HepG2 (cell line): ENCODE results near the gene PREX1. TPM values are rescaled to one million over a fixed set of nuclear protein-coding genes. Genes with fewer than 3 reads are reported as not detected.

ENCODE experiments used
- ATAC-seq: fragments of 200-7000 bp; cut with Tn5 transposase; 3 replicates; pipeline ENCODE4 v1.9.1; 2020; ENCODE audit warnings: mild to moderate bottlenecking, moderate library complexity
- BruUV-seq: library from RNA; stranded (reverse); fragments of 400-500 nt; replicated peaks from 2 replicates; lab custom pipeline; 2021; lab: Mats Ljungman, UMichigan
- CTCF ChIA-PET: fragments of 300-600 bp; formaldehyde crosslinking; extraction: SDS; loops from one replicate; lab custom pipeline; 2021; ENCODE audit warnings: low total read pairs, inconsistent platforms, low intra/inter-chr PET ratio; lab: Yijun Ruan, JAX
- POLR2A ChIA-PET: fragments of 350-600 bp; sonication (Branson Sonifier 250); formaldehyde crosslinking; loops from one replicate; lab custom pipeline; 2020; ENCODE audit warnings: antibody characterized with exemption, inconsistent platforms; lab: Yijun Ruan, JAX
- DNase-seq: peaks from one replicate; pipeline ENCODE4 v3.0.0-alpha.2; 2015; ENCODE audit warnings: low spot score
- FAIRE-seq: peaks from 3 replicates; lab custom pipeline; 2011; peaks lifted over from hg19 to GRCh38; lab: Jason Lieb, UNC
- H2AFZ ChIP-seq: one replicate; pipeline ENCODE4 v1.6.1; 2011; ENCODE audit warnings: low read length, inconsistent platforms
- H3K27ac ChIP-seq: fragments of 300-600 bp; 3 replicates; pipeline ENCODE4 v1.8.0; 2011; ENCODE audit warnings: mixed run types, mild to moderate bottlenecking, mixed read lengths, low read length, inconsistent platforms; ENCODE audit not compliant: insufficient read depth; ENCODE audit errors: extremely low read length
- H3K27me3 ChIP-seq, 2 experiments: fragments of 200-600 bp in 1 of 2; 2 replicates in 1 of 2; 3 replicates in 1 of 2; pipeline versions ENCODE4 v1.6.0 to v1.8.0; 2011; ENCODE audit warnings: low read length in 2 of 2, mild to moderate bottlenecking in 2 of 2, moderate library complexity in 2 of 2, inconsistent platforms in 1 of 2; ENCODE audit not compliant: insufficient read depth in 2 of 2, control insufficient read depth in 1 of 2
- H3K36me3 ChIP-seq, 2 experiments: fragments of 200-600 bp in 1 of 2; replicated peaks in 1 of 2; 2 replicates in 1 of 2; 3 replicates in 1 of 2; pipeline versions ENCODE4 v1.5.1 to v1.8.0; 2011; ENCODE audit warnings: low read length in 2 of 2, inconsistent platforms in 1 of 2; ENCODE audit not compliant: insufficient read depth in 2 of 2, control insufficient read depth in 1 of 2
- H3K4me1 ChIP-seq: 2 replicates; pipeline ENCODE4 v1.5.1; 2012; ENCODE audit warnings: low read length, inconsistent platforms; ENCODE audit not compliant: insufficient read depth
- H3K4me2 ChIP-seq: 2 replicates; pipeline ENCODE4 v1.6.0; 2011; ENCODE audit warnings: low read depth, low read length, inconsistent platforms
- H3K4me3 ChIP-seq, 3 experiments: fragments of 200-600 bp in 1 of 3; sonication (generic), shearing (Covaris generic) in 1 of 3; replicated peaks in 1 of 3; 2 replicates each; pipeline ENCODE4 v1.5.1; 2011 to 2016; ENCODE audit warnings: low read length in 3 of 3, inconsistent platforms in 2 of 3, low read depth in 2 of 3, mild to moderate bottlenecking in 2 of 3, control low read depth in 1 of 3, mixed read lengths in 1 of 3; ENCODE audit not compliant: insufficient read depth in 1 of 3
- H3K79me2 ChIP-seq: one replicate; pipeline ENCODE4 v1.6.1; 2011; ENCODE audit warnings: low read length, inconsistent platforms; ENCODE audit not compliant: insufficient read depth
- H3K9ac ChIP-seq: 2 replicates; pipeline ENCODE4 v1.6.0; 2011; ENCODE audit warnings: mild to moderate bottlenecking, low read depth, low read length, inconsistent platforms; ENCODE audit not compliant: insufficient read depth
- H3K9me3 ChIP-seq: 2 replicates; pipeline ENCODE4 v1.5.1; 2012; ENCODE audit warnings: mild to moderate bottlenecking, low read length
- H4K20me1 ChIP-seq: 2 replicates; pipeline ENCODE4 v1.6.0; 2011; ENCODE audit warnings: inconsistent platforms, mild to moderate bottlenecking, low read length, moderate library complexity; ENCODE audit not compliant: insufficient read depth
- ATF7 ChIP-seq, 2 experiments: fragments of 450-650 bp in 1 of 2; sonication (generic) in 1 of 2; formaldehyde crosslinking in 1 of 2; IDR thresholded peaks; 2 replicates each; pipeline versions ENCODE4 v1.4.0 to v1.6.1; 2016 to 2020; ENCODE audit warnings: antibody characterized with exemption in 1 of 2, mild to moderate bottlenecking in 1 of 2, missing genetic modification reagents in 1 of 2
- ELK4 ChIP-seq: sonication (generic); formaldehyde crosslinking; IDR thresholded peaks from 2 replicates; pipeline ENCODE4 v1.9.0; 2021; ENCODE audit warnings: missing genetic modification reagents, borderline replicate concordance
- FOXP1 ChIP-seq, 2 experiments: fragments of 450-650 bp in 1 of 2; IDR thresholded peaks; 2 replicates each; pipeline ENCODE4 v1.6.1; 2017 to 2018; ENCODE audit warnings: antibody characterized with exemption in 1 of 2
- NFYB ChIP-seq: sonication (generic); formaldehyde crosslinking; IDR thresholded peaks from 2 replicates; pipeline ENCODE4 v1.4.0; 2020; ENCODE audit warnings: missing genetic modification reagents
- NRL ChIP-seq: sonication (generic); formaldehyde crosslinking; IDR thresholded peaks from 2 replicates; pipeline ENCODE4 v1.5.0; 2020; ENCODE audit warnings: missing genetic modification reagents, mild to moderate bottlenecking, moderate library complexity, borderline replicate concordance
- RFX5 ChIP-seq: IDR thresholded peaks from 2 replicates; pipeline ENCODE4 v1.6.1; 2011; ENCODE audit warnings: low read depth, low read length, improper control_type of control experiment
- ZMYM4 ChIP-seq: sonication (generic); formaldehyde crosslinking; IDR thresholded peaks from 2 replicates; pipeline ENCODE4 v1.8.1; 2023; ENCODE audit warnings: mild to moderate bottlenecking, missing genetic modification reagents
- ZNF530 ChIP-seq: sonication (generic); formaldehyde crosslinking; IDR thresholded peaks from 2 replicates; pipeline ENCODE4 v1.5.0; 2020; ENCODE audit warnings: low read depth, mild to moderate bottlenecking, missing genetic modification reagents
- WGBS: methylation state at CpG from one replicate; pipeline ENCODE4 v1.1.6; 2017; ENCODE audit warnings: low lambda C conversion rate; 5-methylcytosine and 5-hydroxymethylcytosine counted together
- in situ Hi-C: cut with HindIII; loops from 2 replicates; pipeline ENCODE4 v1.10.0; 2017; ENCODE audit warnings: low pct_unique_long_range_greater_than_20kb; ENCODE audit not compliant: extremely low pct_ligation_motif_present
- intact Hi-C: fragments of 100-400 bp; cut with micrococcal nuclease; formaldehyde crosslinking; loops from one replicate; pipeline ENCODE4 v1.10.0; 2022; ENCODE audit not compliant: unreplicated experiment
- polyA plus RNA-seq, 8 experiments: library from polyadenylated mRNA; depleted of rRNA in 3 of 8; stranded (reverse) in 7 of 8; unstranded in 1 of 8; fragments of >200 nt; fragmentation: Illumina TruSeq in 4 of 8; extraction: Trizol in 4 of 8; gene quantifications; 2 replicates each; pipeline versions ENCODE4 v1.2.1 to v1.2.3, GENCODE V29; 2011 to 2016; ENCODE audit warnings: low read depth in 4 of 8, missing spikeins in 1 of 8, mixed read lengths in 1 of 8; ENCODE audit not compliant: insufficient read depth in 1 of 8
- total RNA-seq, 5 experiments: library from RNA; depleted of rRNA; stranded (reverse); fragments of >200 nt; fragmentation: Illumina TruSeq; extraction: Trizol; gene quantifications; 2 replicates each; pipeline ENCODE4 v1.2.3, GENCODE V29; 2016; ENCODE audit warnings: low read depth in 1 of 5

The PREX1 gene
- total and polyA plus RNA-seq, 2 of the 13 experiments (the other 11 are each of a cell fraction or from before 2014, with no cell fraction given), result 0.02 to 0.04 TPM

GRCh38 chr20:48733296-48733790, 94.5 kb downstream of the PREX1 start:
- peak; percentile 56 for FAIRE-seq
- no peak for TF ChIP-seq ZMYM4
- 0 out of 2 replicates have a peak, but pooled peaks have one; percentile 28 for TF ChIP-seq NFYB (CRISPR knock-in tag)
- TF ChIP-seq ATF7 (IDR thresholded peaks at IDR 0.05), result peak; percentile 80
- TF ChIP-seq ATF7 (CRISPR knock-in tag; IDR thresholded peaks at IDR 0.05), result no peak
- TF ChIP-seq ELK4, result no peak
- no peak for TF ChIP-seq NRL
- peak; percentile 83 for TF ChIP-seq RFX5
- no peak for TF ChIP-seq ZNF530 (CRISPR knock-in tag)
- peak; percentile 88 for TF ChIP-seq FOXP1 (IDR thresholded peaks at IDR 0.05)
- TF ChIP-seq FOXP1 (CRISPR knock-in tag; IDR thresholded peaks at IDR 0.05), result no peak
- no peak overlapping the region for H2AFZ ChIP-seq
- H3K27ac ChIP-seq, result no peak overlapping the region
- H3K4me3 ChIP-seq, result no peak overlapping the region
- no peak overlapping the region for H3K9ac ChIP-seq
- in situ Hi-C loops, result no loop called here
- ChIA-PET CTCF (no interaction called here), POLR2A (no interaction called here)
- BruUV-seq, result no TSS peak
- ATAC-seq, result no peak; the same call in 2 of the 3 replicates
- 26% methylated on average over 3 of the region's 3 CpGs for WGBS
- no peaks in the 10 kb centered on the region for H3K36me3 ChIP-seq
- H4K20me1 ChIP-seq, result no peaks in the 10 kb centered on the region
- H3K79me2 ChIP-seq, result no peaks in the 10 kb centered on the region
- no peaks in the 10 kb centered on the region for H3K9me3 ChIP-seq
- intact Hi-C loops, result no loop called here
- H3K4me1 ChIP-seq, result peaks cover 11% of the 10 kb centered on the region
- peaks cover 0 to 4% of the 10 kb centered on the region in 2 experiments; a peak in 2 of 5 replicates for H3K27me3 ChIP-seq
- no peak overlapping the region for H3K4me2 ChIP-seq
- DNase-seq, result no peak
